HG03280 (cell line): ENCODE results near the gene ASB11.

Source experiments
- ATAC-seq: cut with Tn5 transposase; IDR thresholded peaks from one replicate; pipeline ENCODE4 v1.9.1; 2021; ENCODE audit warnings: mild to moderate bottlenecking, moderate library complexity; ENCODE audit not compliant: unreplicated experiment

The ASB11 gene

GRCh38 chrX:15315509-15315908 is at the start of gene ASB11:
Gene ASB11, minus strand, starts transcription at chrX:15315640. Its CDS starts 35 bp downstream, at chrX:15315605.
- no peak for ATAC-seq

GRCh38 chrX:15359701-15360100 is 44.3 kb upstream of the ASB11 start:
- ATAC-seq: no peak

GRCh38 chrX:15358533-15358932 is 43.1 kb upstream of the ASB11 start:
- ATAC-seq: no peak

- no peak for ATAC-seq
These were observed 41.0 kb upstream of the ASB11 start for GRCh38 chrX:15356444-15356843.

GRCh38 chrX:15350329-15350996 is 35.0 kb upstream of the ASB11 start:
- no peak for ATAC-seq

GRCh38 chrX:15349046-15349445 is 33.6 kb upstream of the ASB11 start:
- peak; percentile 63 for ATAC-seq

GRCh38 chrX:15345976-15346375 is 30.5 kb upstream of the ASB11 start:
- no peak for ATAC-seq

- no peak for ATAC-seq
These were observed 28.7 kb upstream of the ASB11 start for GRCh38 chrX:15344106-15344505.

GRCh38 chrX:15343075-15343476 is 27.6 kb upstream of the ASB11 start:
- ATAC-seq: no peak

GRCh38 chrX:15340867-15341266 is 25.4 kb upstream of the ASB11 start:
- no peak for ATAC-seq

GRCh38 chrX:15336023-15336413 is 20.6 kb upstream of the ASB11 start:
- ATAC-seq: no peak

- ATAC-seq: peak; percentile 99
These were observed 19.9 kb upstream of the ASB11 start, which contains the start of gene PIGA for GRCh38 chrX:15335135-15336022. Gene PIGA, minus strand, starts transcription at chrX:15335523. Its CDS starts 3,593 bp downstream, at chrX:15331930.

- ATAC-seq: no peak
These were observed 19.1 kb upstream of the ASB11 start for GRCh38 chrX:15334561-15334960.

GRCh38 chrX:15328821-15329220 is 13.4 kb upstream of the ASB11 start:
- no peak for ATAC-seq

- ATAC-seq: no peak
These were observed 12.7 kb upstream of the ASB11 start for GRCh38 chrX:15328131-15328530.

- no peak for ATAC-seq
These were observed 7.0 kb upstream of the ASB11 start for GRCh38 chrX:15322472-15322871.

GRCh38 chrX:15322072-15322471 is 6.6 kb upstream of the ASB11 start:
- no peak for ATAC-seq

- ATAC-seq: no peak
These were observed 6.0 kb upstream of the ASB11 start for GRCh38 chrX:15321447-15321846.

- ATAC-seq: no peak
These were observed 4.9 kb upstream of the ASB11 start for GRCh38 chrX:15320297-15320696.

- no peak for ATAC-seq
These were observed 3.6 kb upstream of the ASB11 start for GRCh38 chrX:15319075-15319474.

- ATAC-seq: no peak
These were observed 968 bp downstream of the ASB11 start for GRCh38 chrX:15314472-15314871.

- no peak for ATAC-seq
These were observed 4.3 kb downstream of the ASB11 start for GRCh38 chrX:15311119-15311518.
